Loucy (cell line): ENCODE results near the gene AGBL4.

Source experiments
- H2AFZ ChIP-seq: fragments of 200-600 bp; sonication (generic); 2 replicates; pipeline ENCODE4 v1.6.0; 2016; ENCODE audit warnings: antibody characterized with exemption, mild to moderate bottlenecking, low read length, moderate library complexity
- H3F3A ChIP-seq: fragments of 200-600 bp; 2 replicates; pipeline ENCODE4 v1.6.0; 2016; ENCODE audit warnings: antibody characterized with exemption, low read depth, mild to moderate bottlenecking
- H3K27me3 ChIP-seq: fragments of 200-600 bp; sonication (generic); 2 replicates; pipeline ENCODE4 v1.6.1; 2014; ENCODE audit warnings: low read length, mild to moderate bottlenecking; ENCODE audit not compliant: insufficient read depth, poor library complexity, severe bottlenecking
- H3K36me3 ChIP-seq: fragments of 200-600 bp; sonication (generic); 2 replicates; pipeline ENCODE4 v1.6.1; 2016; ENCODE audit warnings: low read length; ENCODE audit not compliant: insufficient read depth
- H3K4me1 ChIP-seq: fragments of 200-600 bp; sonication (generic); 2 replicates; pipeline ENCODE4 v1.5.1; 2014; ENCODE audit warnings: low read length, mild to moderate bottlenecking; ENCODE audit not compliant: insufficient read depth, poor library complexity, severe bottlenecking
- H3K4me2 ChIP-seq: fragments of 200-600 bp; sonication (generic); 2 replicates; pipeline ENCODE4 v1.6.0; 2014; ENCODE audit warnings: antibody characterized with exemption, low read length, low read depth, mild to moderate bottlenecking; ENCODE audit not compliant: poor library complexity, severe bottlenecking
- H3K4me3 ChIP-seq: fragments of 200-600 bp; sonication (generic); 2 replicates; pipeline ENCODE4 v1.5.1; 2014; ENCODE audit warnings: low read length, mild to moderate bottlenecking, mixed read lengths; ENCODE audit not compliant: poor library complexity, severe bottlenecking
- H3K79me2 ChIP-seq: fragments of 200-600 bp; sonication (generic); 2 replicates; pipeline ENCODE4 v1.6.1; 2014; ENCODE audit warnings: low read length; ENCODE audit not compliant: insufficient read depth
- H3K9ac ChIP-seq: fragments of 200-600 bp; sonication (generic); 2 replicates; pipeline ENCODE4 v1.6.0; 2014; ENCODE audit warnings: mild to moderate bottlenecking, low read depth, low read length, moderate library complexity; ENCODE audit not compliant: poor library complexity, severe bottlenecking
- H3K9me2 ChIP-seq: fragments of 200-600 bp; sonication (generic); replicated peaks from 2 replicates; pipeline ENCODE4 v1.6.1; 2016; ENCODE audit warnings: low read depth, low read length, mixed read lengths
- H3K9me3 ChIP-seq: fragments of 200-600 bp; sonication (generic); 2 replicates; pipeline ENCODE4 v1.6.1; 2014; ENCODE audit warnings: mild to moderate bottlenecking, antibody characterized with exemption, low read length, low read depth; ENCODE audit not compliant: insufficient read depth
- H4K20me1 ChIP-seq: fragments of 200-600 bp; sonication (generic); 2 replicates; pipeline ENCODE4 v1.6.0; 2014; ENCODE audit warnings: antibody characterized with exemption, low read length, mild to moderate bottlenecking; ENCODE audit not compliant: insufficient read depth, poor library complexity, severe bottlenecking
- EZH2phosphoT487 ChIP-seq: fragments of 200-600 bp; IDR thresholded peaks from 2 replicates; pipeline ENCODE4 v1.6.1; 2018; ENCODE audit warnings: antibody characterized with exemption, mild to moderate bottlenecking, moderate library complexity, borderline replicate concordance
- TF ChIP-seq, protein P1 (sequence below): fragments of 200-600 bp; sonication (generic); conservative IDR thresholded peaks from 2 replicates; pipeline ENCODE4 v1.5.1; 2014; ENCODE audit warnings: mild to moderate bottlenecking, antibody characterized with exemption, low read length

Gene AGBL4

DNA sequence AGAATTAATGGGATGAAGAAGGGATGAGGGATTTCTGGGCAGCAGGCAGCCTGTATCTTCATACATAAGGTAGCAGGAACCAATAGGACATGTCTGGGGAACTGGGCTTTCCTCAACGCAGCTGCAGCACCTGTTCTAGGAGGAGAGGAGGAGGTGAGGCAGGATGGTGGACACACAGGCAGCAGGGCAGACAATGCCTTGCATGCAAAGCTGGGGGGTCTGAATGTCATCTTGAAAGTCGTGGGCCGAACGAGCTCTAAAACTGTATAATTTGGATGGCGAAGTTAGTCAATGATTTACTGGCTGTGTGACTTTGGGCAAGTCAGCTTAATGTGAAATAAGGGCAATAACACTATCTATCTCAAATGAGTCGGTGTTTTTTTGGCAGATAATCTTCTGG is 1371.4 kb downstream of the AGBL4 start:
- no peak overlapping the region for H3K4me3 ChIP-seq
- no peaks in the 10 kb centered on the region for H3F3A ChIP-seq
- no peaks in the 10 kb centered on the region for H3K79me2 ChIP-seq
- H3K36me3 ChIP-seq, result no peaks in the 10 kb centered on the region
- no peak for TF ChIP-seq EZH2phosphoT487
- TF ChIP-seq, protein P1, sequence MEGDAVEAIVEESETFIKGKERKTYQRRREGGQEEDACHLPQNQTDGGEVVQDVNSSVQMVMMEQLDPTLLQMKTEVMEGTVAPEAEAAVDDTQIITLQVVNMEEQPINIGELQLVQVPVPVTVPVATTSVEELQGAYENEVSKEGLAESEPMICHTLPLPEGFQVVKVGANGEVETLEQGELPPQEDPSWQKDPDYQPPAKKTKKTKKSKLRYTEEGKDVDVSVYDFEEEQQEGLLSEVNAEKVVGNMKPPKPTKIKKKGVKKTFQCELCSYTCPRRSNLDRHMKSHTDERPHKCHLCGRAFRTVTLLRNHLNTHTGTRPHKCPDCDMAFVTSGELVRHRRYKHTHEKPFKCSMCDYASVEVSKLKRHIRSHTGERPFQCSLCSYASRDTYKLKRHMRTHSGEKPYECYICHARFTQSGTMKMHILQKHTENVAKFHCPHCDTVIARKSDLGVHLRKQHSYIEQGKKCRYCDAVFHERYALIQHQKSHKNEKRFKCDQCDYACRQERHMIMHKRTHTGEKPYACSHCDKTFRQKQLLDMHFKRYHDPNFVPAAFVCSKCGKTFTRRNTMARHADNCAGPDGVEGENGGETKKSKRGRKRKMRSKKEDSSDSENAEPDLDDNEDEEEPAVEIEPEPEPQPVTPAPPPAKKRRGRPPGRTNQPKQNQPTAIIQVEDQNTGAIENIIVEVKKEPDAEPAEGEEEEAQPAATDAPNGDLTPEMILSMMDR, result no peak
- H4K20me1 ChIP-seq, result no peaks in the 10 kb centered on the region
- no peaks in the 10 kb centered on the region for H3K27me3 ChIP-seq
- no peak overlapping the region for H2AFZ ChIP-seq
- H3K9ac ChIP-seq, result no peak overlapping the region
- no peaks in the 10 kb centered on the region for H3K9me2 ChIP-seq
- no peak overlapping the region for H3K4me2 ChIP-seq
- no peaks in the 10 kb centered on the region for H3K9me3 ChIP-seq
- H3K4me1 ChIP-seq, result no peaks in the 10 kb centered on the region

GRCh38 chr1:48649880-48650279 is 1373.9 kb downstream of the AGBL4 start:
- Histone ChIP-seq H4K20me1 (no peaks in the 10 kb centered on the region), H3K4me1 (no peaks in the 10 kb centered on the region), H3K9me3 (no peaks in the 10 kb centered on the region), H3F3A (no peaks in the 10 kb centered on the region), H3K4me3 (no peak overlapping the region), H3K9ac (no peak overlapping the region), H3K9me2 (no peaks in the 10 kb centered on the region), H3K4me2 (no peak overlapping the region), H2AFZ (no peak overlapping the region), H3K36me3 (no peaks in the 10 kb centered on the region), H3K27me3 (no peaks in the 10 kb centered on the region), H3K79me2 (no peaks in the 10 kb centered on the region)
- no peak for TF ChIP-seq EZH2phosphoT487
- TF ChIP-seq, protein P1, result no peak

GRCh38 chr1:48645883-48646282 is 1377.9 kb downstream of the AGBL4 start:
- no peaks in the 10 kb centered on the region for H3K4me1 ChIP-seq
- no peaks in the 10 kb centered on the region for H3K27me3 ChIP-seq
- no peak overlapping the region for H2AFZ ChIP-seq
- H3K9ac ChIP-seq, result no peak overlapping the region
- no peaks in the 10 kb centered on the region for H3K9me2 ChIP-seq
- H3K36me3 ChIP-seq, result no peaks in the 10 kb centered on the region
- H4K20me1 ChIP-seq, result no peaks in the 10 kb centered on the region
- H3K4me3 ChIP-seq, result no peak overlapping the region
- H3K79me2 ChIP-seq, result no peaks in the 10 kb centered on the region
- no peak for TF ChIP-seq EZH2phosphoT487
- TF ChIP-seq, protein P1, result no peak
- no peak overlapping the region for H3K4me2 ChIP-seq
- H3F3A ChIP-seq, result no peaks in the 10 kb centered on the region
- no peaks in the 10 kb centered on the region for H3K9me3 ChIP-seq
